Epithelial cell of proximal tubule (primary cell): ENCODE results near the gene PLET1. TPM values are rescaled to one million over a fixed set of nuclear protein-coding genes. Genes with fewer than 3 reads are reported as not detected.

ENCODE experiments used
- DNase-seq: peaks from one replicate; pipeline ENCODE4 v3.0.0-alpha.2; 2011; ENCODE audit warnings: low read depth
- H3K4me3 ChIP-seq: 2 replicates; pipeline ENCODE4 v1.5.1; 2011; ENCODE audit warnings: low read depth, mild to moderate bottlenecking, low read length
- total RNA-seq: library from RNA; depleted of rRNA; stranded (reverse); fragments of >200 nt; gene quantifications from 2 replicates; pipeline ENCODE4 v1.2.3, GENCODE V29; 2015
- TF ChIP-seq, protein P1 (sequence below): conservative IDR thresholded peaks from 2 replicates; pipeline ENCODE4 v1.5.1; 2012; ENCODE audit warnings: low read depth, mild to moderate bottlenecking, low read length

The PLET1 gene
- total RNA-seq, 1 donor from 2014 or later: not detected

DNA sequence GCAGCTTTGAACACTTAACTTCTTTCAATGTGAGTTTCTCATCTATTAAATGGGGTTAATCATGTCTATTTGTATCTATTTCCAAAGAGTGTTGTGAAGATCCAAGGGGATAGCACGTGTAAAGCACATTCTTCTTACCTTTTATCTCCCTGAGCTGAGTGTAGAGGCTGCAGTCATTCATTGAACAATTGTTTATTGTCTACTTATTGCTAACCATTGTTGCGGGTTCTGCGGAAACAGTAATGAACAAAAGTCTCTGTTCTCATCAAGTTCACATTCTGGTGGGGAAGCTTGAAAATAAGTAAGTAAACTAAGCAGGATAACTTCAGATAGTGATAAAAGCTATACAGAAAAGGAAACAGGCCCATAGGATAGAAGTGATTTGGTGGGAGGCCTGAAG lies 27.4 kb upstream of the PLET1 start:
- no peak for DNase-seq
- H3K4me3 ChIP-seq: no peak overlapping the region
- TF ChIP-seq, protein P1, sequence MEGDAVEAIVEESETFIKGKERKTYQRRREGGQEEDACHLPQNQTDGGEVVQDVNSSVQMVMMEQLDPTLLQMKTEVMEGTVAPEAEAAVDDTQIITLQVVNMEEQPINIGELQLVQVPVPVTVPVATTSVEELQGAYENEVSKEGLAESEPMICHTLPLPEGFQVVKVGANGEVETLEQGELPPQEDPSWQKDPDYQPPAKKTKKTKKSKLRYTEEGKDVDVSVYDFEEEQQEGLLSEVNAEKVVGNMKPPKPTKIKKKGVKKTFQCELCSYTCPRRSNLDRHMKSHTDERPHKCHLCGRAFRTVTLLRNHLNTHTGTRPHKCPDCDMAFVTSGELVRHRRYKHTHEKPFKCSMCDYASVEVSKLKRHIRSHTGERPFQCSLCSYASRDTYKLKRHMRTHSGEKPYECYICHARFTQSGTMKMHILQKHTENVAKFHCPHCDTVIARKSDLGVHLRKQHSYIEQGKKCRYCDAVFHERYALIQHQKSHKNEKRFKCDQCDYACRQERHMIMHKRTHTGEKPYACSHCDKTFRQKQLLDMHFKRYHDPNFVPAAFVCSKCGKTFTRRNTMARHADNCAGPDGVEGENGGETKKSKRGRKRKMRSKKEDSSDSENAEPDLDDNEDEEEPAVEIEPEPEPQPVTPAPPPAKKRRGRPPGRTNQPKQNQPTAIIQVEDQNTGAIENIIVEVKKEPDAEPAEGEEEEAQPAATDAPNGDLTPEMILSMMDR: no peak

GRCh38 chr11:112285841-112286311 lies 25.2 kb upstream of the PLET1 start:
- DNase-seq: no peak
- TF ChIP-seq, protein P1: no peak
- H3K4me3 ChIP-seq: no peak overlapping the region

GRCh38 chr11:112281726-112282125 lies 21.1 kb upstream of the PLET1 start:
- TF ChIP-seq, protein P1: no peak

DNA sequence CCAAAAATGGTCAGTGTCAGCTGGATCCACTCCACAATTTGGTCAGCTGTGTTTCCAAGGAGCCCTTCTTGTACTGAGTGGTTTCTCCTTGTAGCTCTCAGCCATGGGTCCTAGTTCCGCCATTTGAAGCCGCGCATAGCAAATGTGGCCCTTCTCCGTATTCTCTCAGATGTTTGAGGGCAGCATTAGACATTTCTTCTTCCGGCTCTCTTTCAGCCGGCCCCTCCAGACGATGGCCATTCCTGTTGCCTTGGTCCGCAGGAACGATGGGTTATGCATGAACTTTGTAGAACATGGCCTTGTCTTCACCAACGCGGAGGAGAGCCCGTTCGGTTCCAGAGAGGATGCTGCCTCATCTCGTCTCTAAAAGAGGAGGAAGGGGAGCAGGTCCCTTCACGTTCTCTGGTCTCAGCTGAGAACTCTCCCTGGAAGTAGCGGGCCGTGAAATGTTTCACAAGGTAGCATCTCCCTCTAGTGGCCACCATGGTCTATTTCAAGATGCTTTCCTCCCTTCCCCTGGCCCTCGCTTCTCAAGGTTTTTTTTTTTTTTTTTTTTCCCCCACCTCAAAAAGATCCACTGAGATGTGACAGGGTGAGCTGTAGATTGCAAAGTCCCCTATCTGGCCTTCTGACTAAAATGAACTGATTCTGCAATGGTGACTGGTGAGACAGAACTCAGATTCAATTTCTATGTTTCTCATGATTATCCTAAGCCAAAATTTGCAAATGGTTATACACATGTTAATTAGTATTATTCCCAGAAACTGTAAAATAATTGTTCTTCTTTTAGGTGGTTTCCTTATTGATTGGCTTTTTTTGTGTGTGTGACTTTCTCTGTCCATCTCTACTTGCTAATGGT lies 19.8 kb upstream of the PLET1 start:
- TF ChIP-seq, protein P1: peak; percentile 81
- DNase-seq: no peak

More at GRCh38 chr11:112281726-112282125, 21.1 kb upstream of the PLET1 start:
- no peak for DNase-seq
- H3K4me3 ChIP-seq: no peak overlapping the region

DNA sequence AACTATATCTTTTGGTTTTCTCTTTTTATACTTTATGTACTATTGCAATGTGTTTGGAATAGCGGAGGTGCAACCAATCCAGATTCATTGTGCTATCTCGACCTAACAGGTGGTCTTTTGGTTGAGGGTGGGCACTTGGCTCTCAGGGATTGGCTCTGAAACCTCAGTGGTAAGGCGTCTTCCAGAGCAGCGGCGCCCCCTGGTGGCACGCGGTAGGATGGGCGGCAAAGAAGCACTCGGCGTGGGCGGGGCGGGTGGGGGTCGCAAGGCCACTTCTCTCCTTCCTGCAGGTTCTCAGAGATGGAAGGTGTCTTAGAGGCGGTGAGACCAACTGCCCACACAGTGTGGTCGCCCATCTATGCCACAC lies 19.2 kb upstream of the PLET1 start:
- DNase-seq: no peak
- peak overlapping the region; percentile 58 for H3K4me3 ChIP-seq
- TF ChIP-seq, protein P1: peak; percentile 72

More for the DNA sequence above, 19.8 kb upstream of the PLET1 start:
- peak overlapping the region; percentile 58 for H3K4me3 ChIP-seq

DNA sequence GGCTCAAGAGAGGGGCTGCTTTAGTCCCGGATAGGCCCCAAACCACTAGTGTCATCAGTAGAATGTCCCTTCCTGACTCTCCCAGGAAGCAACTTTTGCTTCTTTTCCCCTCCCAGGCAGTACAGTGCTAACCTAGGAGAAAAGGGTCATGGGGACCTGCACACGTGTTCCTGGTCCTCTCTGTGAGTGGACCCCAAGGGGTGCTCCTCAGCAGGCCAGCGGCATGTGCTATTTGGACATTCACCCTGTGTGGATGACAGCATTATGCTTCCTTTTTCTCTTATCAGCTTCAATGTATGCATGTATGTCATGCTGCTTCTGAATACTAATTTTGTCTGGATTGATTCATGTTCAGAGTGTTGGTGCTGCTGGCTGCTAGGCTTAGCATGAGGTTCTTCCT lies 18.1 kb upstream of the PLET1 start:
- H3K4me3 ChIP-seq: no peak overlapping the region
- TF ChIP-seq, protein P1: no peak
- DNase-seq: no peak
